Right lobe of liver (tissue), 4 donors: Measurements from ENCODE around the gene RAP1B.

Source experiments
- CTCF ChIP-seq, 4 donors: fragments of 200-600 bp in 3 of 4; fragments of 450-650 bp in 1 of 4; IDR thresholded peaks; one replicate each; pipeline versions ENCODE4 v1.5.1 to v1.8.0; 2016 to 2022; ENCODE audit warnings: antibody characterized with exemption in 4 of 4, mild to moderate bottlenecking in 2 of 4
- POLR2A ChIP-seq: fragments of 450-650 bp; IDR thresholded peaks from one replicate; pipeline ENCODE4 v1.6.1; 2017; ENCODE audit warnings: antibody characterized with exemption, mild to moderate bottlenecking
- donor health status: DM: no; HTN: no; CAD: no.
- donor health status: DM: no; HTN: no; CAD: no.
- donor health status: DM: no; HTN: yes; CAD: no.

DNA sequence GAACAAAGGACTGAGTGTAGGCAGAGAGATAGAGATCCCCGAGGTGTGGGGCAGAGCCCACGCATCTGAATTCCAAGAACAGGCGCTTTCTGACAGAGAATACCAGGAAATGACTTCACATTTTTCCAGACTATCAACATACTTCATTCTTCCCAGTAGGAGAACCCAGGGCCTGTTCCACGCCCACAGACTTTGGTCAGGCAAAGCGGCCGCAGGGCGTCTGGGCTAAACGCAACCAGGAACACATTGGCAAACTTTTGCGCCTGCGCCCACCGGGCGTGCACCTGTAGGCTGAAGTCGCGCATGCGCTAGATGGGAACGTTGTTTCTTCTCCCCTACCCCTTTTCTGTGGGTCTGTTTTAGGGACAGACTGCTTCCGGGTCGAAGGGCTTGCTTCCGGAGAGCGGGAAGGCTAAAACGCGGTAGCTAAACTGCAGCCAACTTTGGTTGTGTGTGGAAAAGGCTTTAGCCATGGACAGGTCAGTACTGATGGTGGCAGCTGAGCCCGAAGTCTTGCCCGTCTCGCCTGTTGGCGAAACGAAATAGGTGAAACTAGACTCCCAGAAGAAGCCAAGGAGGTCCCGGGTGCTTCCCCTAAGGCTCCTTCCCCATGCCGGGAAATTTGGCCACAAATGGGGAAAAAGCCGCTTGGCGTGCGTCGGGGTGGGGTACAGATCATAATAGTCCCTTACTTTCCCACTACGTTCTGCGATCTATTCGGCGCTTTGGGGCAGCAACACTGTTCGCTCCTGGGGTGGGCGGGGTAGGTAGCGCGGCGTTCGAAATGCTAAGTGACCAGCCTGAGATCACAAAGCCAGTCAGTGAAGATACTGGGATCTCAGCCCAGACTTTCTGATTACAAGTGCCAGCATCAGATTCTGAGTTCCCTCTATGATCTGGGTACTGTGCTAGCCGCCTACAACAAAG is 76.2 kb downstream of the RAP1B start, which contains the start of gene NUP107:
- TF ChIP-seq CTCF (IDR thresholded peaks at IDR 0.05), result peak in 1 of 4 donors; percentile 24
- TF ChIP-seq POLR2A, result peak; percentile 73
